ENCODE data around the gene NCEH1.
"Not testable (repeated sequence)": the region's sequence is repeated elsewhere in the genome, so short reads cannot be mapped to it uniquely, and the experiment has no call there.

NCEH1 gene

GRCh38 chr3:172710664-172711453 is at the start of gene NCEH1:
TSS of gene NCEH1 (minus strand) at chr3:172711067. CDS start at chr3:172710984, 83 bp downstream.
- DNase-seq (ENCODE audit: low read depth in 2 of 2) = peak; percentile 39 to 51

- DNase-seq (ENCODE audit: low read depth in 2 of 2) = not testable (repeated sequence)
Observed at GRCh38 chr3:172760416-172760815, 49.5 kb upstream of the NCEH1 start.

GRCh38 chr3:172753125-172753524 is 42.3 kb upstream of the NCEH1 start:
- no peak for DNase-seq (ENCODE audit: low read depth in 2 of 2)

- DNase-seq (ENCODE audit: low read depth in 2 of 2) = no peak
Observed at GRCh38 chr3:172752651-172753050, 41.8 kb upstream of the NCEH1 start.

- no peak for DNase-seq (ENCODE audit: low read depth in 2 of 2)
Observed at GRCh38 chr3:172751175-172751704, 40.4 kb upstream of the NCEH1 start.

- peak; percentile 89 for DNase-seq (ENCODE audit: low read depth in 2 of 2)
Observed at GRCh38 chr3:172750368-172751174, 39.7 kb upstream of the NCEH1 start, which contains the start of gene ECT2. TSS of gene ECT2 (plus strand) at chr3:172750726. CDS start at chr3:172754531, 3,805 bp downstream.

- no peak for DNase-seq (ENCODE audit: low read depth in 2 of 2)
Observed at GRCh38 chr3:172750069-172750367, 39.2 kb upstream of the NCEH1 start.

GRCh38 chr3:172749230-172749965 is 38.5 kb upstream of the NCEH1 start:
- DNase-seq (ENCODE audit: low read depth in 2 of 2) = no peak

- no peak for DNase-seq (ENCODE audit: low read depth in 2 of 2)
Observed at GRCh38 chr3:172746475-172746874, 35.6 kb upstream of the NCEH1 start.

GRCh38 chr3:172739462-172739861 is 28.6 kb upstream of the NCEH1 start:
- no peak for DNase-seq (ENCODE audit: low read depth in 2 of 2)

GRCh38 chr3:172735014-172735413 is 24.1 kb upstream of the NCEH1 start:
- no peak for DNase-seq (ENCODE audit: low read depth in 2 of 2)

GRCh38 chr3:172726380-172726779 is 15.5 kb upstream of the NCEH1 start:
- DNase-seq (ENCODE audit: low read depth in 2 of 2) = no peak

GRCh38 chr3:172722536-172723040 is 11.7 kb upstream of the NCEH1 start:
- DNase-seq (ENCODE audit: low read depth in 2 of 2) = not testable (repeated sequence)

- DNase-seq (ENCODE audit: low read depth in 2 of 2) = no peak
Observed at GRCh38 chr3:172717493-172718088, 6.7 kb upstream of the NCEH1 start.

GRCh38 chr3:172716476-172716875 is 5.6 kb upstream of the NCEH1 start:
- DNase-seq (ENCODE audit: low read depth in 2 of 2) = no peak

GRCh38 chr3:172713316-172713715 is 2.4 kb upstream of the NCEH1 start:
- no peak for DNase-seq (ENCODE audit: low read depth in 2 of 2)

- no peak for DNase-seq (ENCODE audit: low read depth in 2 of 2)
Observed at GRCh38 chr3:172711454-172711795, 558 bp upstream of the NCEH1 start.

- DNase-seq (ENCODE audit: low read depth in 2 of 2) = no peak
Observed at GRCh38 chr3:172709774-172710663, 848 bp downstream of the NCEH1 start.

- DNase-seq (ENCODE audit: low read depth in 2 of 2) = no peak
Observed at GRCh38 chr3:172708921-172709773, 1.7 kb downstream of the NCEH1 start.

- DNase-seq (ENCODE audit: low read depth in 2 of 2) = no peak
Observed at GRCh38 chr3:172707967-172708366, 2.9 kb downstream of the NCEH1 start.

Data from stimulated activated CD4-positive, alpha-beta T cell treated with anti-CD3 and anti-CD28 coated beads, Interleukin-1b, Interleukin-23, amount 100 ng/mL, for 4 hours (primary cell).